PC-3 (cell line): ENCODE data around the gene KLK14. TPM values are rescaled to one million over a fixed set of nuclear protein-coding genes. Genes with fewer than 3 reads are reported as not detected.

Experiments
- ATAC-seq: fragments of 200-7000 bp; cut with Tn5 transposase; 2 replicates; pipeline ENCODE4 v1.9.1; 2020; ENCODE audit warnings: mild to moderate bottlenecking, moderate library complexity
- BruUV-seq: library from RNA; stranded (reverse); fragments of 400-500 nt; replicated peaks from 2 replicates; lab custom pipeline; 2021; lab: Mats Ljungman, UMichigan
- CTCF ChIA-PET: fragments of 300-600 bp; sonication (Branson Sonifier 250); formaldehyde crosslinking; loops from one replicate; lab custom pipeline; 2022; ENCODE audit warnings: antibody characterized with exemption; lab: Charles Lee
- POLR2A ChIA-PET: fragments of 300-600 bp; sonication (Branson Sonifier 250); formaldehyde crosslinking; loops from one replicate; lab custom pipeline; 2022; ENCODE audit warnings: antibody characterized with exemption; ENCODE audit not compliant: unreplicated experiment; lab: Charles Lee
- DNase-seq: peaks from one replicate; pipeline ENCODE4 v3.0.0-alpha.2; 2015
- H2AFZ ChIP-seq: fragments of 300-600 bp; sonication (generic); 2 replicates; pipeline ENCODE4 v1.6.0; 2016; ENCODE audit warnings: antibody characterized with exemption, low read length
- H3F3A ChIP-seq: fragments of 300-600 bp; sonication (generic); one replicate; pipeline ENCODE4 v1.6.0; 2017; ENCODE audit warnings: antibody characterized with exemption, low read length, control low read depth, mild to moderate bottlenecking; ENCODE audit not compliant: unreplicated experiment
- H3K27ac ChIP-seq: fragments of 300-600 bp; sonication (generic); 2 replicates; pipeline ENCODE4 v1.5.1; 2016; ENCODE audit warnings: mild to moderate bottlenecking, low read length
- H3K27me3 ChIP-seq: fragments of 300-600 bp; sonication (generic); 2 replicates; pipeline ENCODE4 v1.6.1; 2016; ENCODE audit warnings: low read length, mixed read lengths
- H3K36me3 ChIP-seq: fragments of 300-600 bp; sonication (generic); 2 replicates; pipeline ENCODE4 v1.6.1; 2016; ENCODE audit warnings: low read depth, mixed run types, low read length, mixed read lengths
- H3K4me1 ChIP-seq: fragments of 300-600 bp; sonication (generic); 2 replicates; pipeline ENCODE4 v1.5.1; 2016; ENCODE audit warnings: low read length; ENCODE audit not compliant: insufficient read depth
- H3K4me2 ChIP-seq: fragments of 300-600 bp; sonication (generic); 2 replicates; pipeline ENCODE4 v1.6.0; 2016; ENCODE audit warnings: low read length
- H3K4me3 ChIP-seq: fragments of 300-600 bp; sonication (generic); 2 replicates; pipeline ENCODE4 v1.5.1; 2016; ENCODE audit warnings: mild to moderate bottlenecking, low read length, mixed read lengths
- H3K79me2 ChIP-seq: fragments of 300-600 bp; sonication (generic); 2 replicates; pipeline ENCODE4 v1.6.1; 2017; ENCODE audit warnings: low read length, mixed read lengths
- H3K9ac ChIP-seq: fragments of 300-600 bp; sonication (generic); 2 replicates; pipeline ENCODE4 v1.6.0; 2016; ENCODE audit warnings: mild to moderate bottlenecking, low read length
- H3K9me2 ChIP-seq: fragments of 300-600 bp; sonication (generic); replicated peaks from 2 replicates; pipeline ENCODE4 v1.6.1; 2016; ENCODE audit warnings: mixed run types, low read length, mixed read lengths
- H3K9me3 ChIP-seq: fragments of 300-600 bp; sonication (generic); 2 replicates; pipeline ENCODE4 v1.6.1; 2016; ENCODE audit warnings: low read length, mixed read lengths
- H4K20me1 ChIP-seq: fragments of 300-600 bp; sonication (generic); 2 replicates; pipeline ENCODE4 v1.6.1; 2016; ENCODE audit warnings: low read length, mixed read lengths
- CTCF ChIP-seq: fragments of 300-600 bp; sonication (generic); conservative IDR thresholded peaks from 2 replicates; pipeline ENCODE4 v1.5.1; 2017; ENCODE audit warnings: antibody characterized with exemption, low read depth, mild to moderate bottlenecking, low read length
- EZH2 ChIP-seq: fragments of 300-600 bp; sonication (generic); IDR thresholded peaks from one replicate; pipeline ENCODE4 v1.6.1; 2017; ENCODE audit warnings: antibody characterized with exemption, mild to moderate bottlenecking, low read length; ENCODE audit not compliant: unreplicated experiment
- EZH2phosphoT487 ChIP-seq: fragments of 300-600 bp; sonication (generic); IDR thresholded peaks from 2 replicates; pipeline ENCODE4 v1.6.1; 2018; ENCODE audit warnings: mild to moderate bottlenecking, antibody characterized with exemption, low read length, borderline replicate concordance
- intact Hi-C: fragments of 100-400 bp; cut with micrococcal nuclease; formaldehyde crosslinking; loops from 2 replicates; pipeline ENCODE4 v1.9.0; 2023
- total RNA-seq: library from RNA; depleted of rRNA; stranded (reverse); fragments of >200 nt; gene quantifications from 2 replicates; pipeline ENCODE4 v1.2.3, GENCODE V29; 2014

KLK14 gene
- total RNA-seq, 1 experiment from 2014 or later = not detected

GRCh38 chr19:51108805-51109146 lies 26.1 kb upstream of the KLK14 start:
- POLR2A ChIA-PET = no interaction called here
- CTCF ChIA-PET = no interaction called here
- TF ChIP-seq CTCF (no peak), EZH2 (no peak), EZH2phosphoT487 (no peak)
- BruUV-seq = TSS peak; percentile 46
- Histone ChIP-seq H3K36me3 (peaks cover 3% of the 10 kb centered on the region), H3K9me2 (no peaks in the 10 kb centered on the region), H3K9me3 (no peaks in the 10 kb centered on the region), H3K79me2 (peaks cover 36% of the 10 kb centered on the region), H3F3A (no peaks in the 10 kb centered on the region), H3K27me3 (peaks cover 9% of the 10 kb centered on the region), H4K20me1 (no peaks in the 10 kb centered on the region), H3K9ac (peak overlapping the region; percentile 26), H3K4me2 (peak overlapping the region; percentile 80), H3K4me1 (peaks cover 13% of the 10 kb centered on the region; the same call in 1 of the 2 replicates), H2AFZ (peak overlapping the region; percentile 88), H3K27ac (no peak overlapping the region), H3K4me3 (peak overlapping the region; percentile 91)
- intact Hi-C loops = loop anchor here (5.0 kb wide), 1 partner anchor 306 kb away; no protein-coding TSS in a partner anchor
- no peak for DNase-seq
- ATAC-seq = peak; percentile 35

GRCh38 chr19:51108066-51108804 lies 25.5 kb upstream of the KLK14 start, which contains the start of gene CTU1:
CTU1 (minus strand) TSS chr19:51108409; CDS start chr19:51104569, 3,840 bp downstream.
- H3K4me1 ChIP-seq = peaks cover 17% of the 10 kb centered on the region; the same call in 1 of the 2 replicates
- TF ChIP-seq CTCF = no peak
- TF ChIP-seq EZH2phosphoT487 = no peak
- no peak for TF ChIP-seq EZH2
- H3K27ac ChIP-seq = peak within 1 kb of the TSS; percentile 39
- H3K27me3 ChIP-seq = peaks cover 4% of the 10 kb centered on the region; the same call in 1 of the 2 replicates
- ChIA-PET CTCF (interaction anchor here (0.5 kb wide), 1 partner anchor 51 kb away, joined by 3 read pairs; no protein-coding TSS in a partner anchor), POLR2A (interaction anchor here (0.6 kb wide), 1 partner anchor 9 kb away, joined by 4 read pairs; no protein-coding TSS in a partner anchor)
- intact Hi-C loops = loop anchor here (5.0 kb wide), 1 partner anchor 306 kb away; no protein-coding TSS in a partner anchor
- H3K9me2 ChIP-seq = no peaks in the 10 kb centered on the region
- peaks cover 40% of the 10 kb centered on the region for H3K79me2 ChIP-seq
- H2AFZ ChIP-seq = peak within 1 kb of the TSS; percentile 88
- H3K36me3 ChIP-seq = peaks cover 6% of the 10 kb centered on the region
- H3K4me3 ChIP-seq = peak within 1 kb of the TSS; percentile 91
- DNase-seq (peak; percentile 100), ATAC-seq (peak; percentile 99)
- no peaks in the 10 kb centered on the region for H3K9me3 ChIP-seq
- H3K4me2 ChIP-seq = peak within 1 kb of the TSS; percentile 96
- BruUV-seq = no TSS peak
- H3F3A ChIP-seq = no peaks in the 10 kb centered on the region
- peak within 1 kb of the TSS; percentile 90 for H3K9ac ChIP-seq
- no peaks in the 10 kb centered on the region for H4K20me1 ChIP-seq
